Sigmoid colon (tissue), 7 donors: ENCODE data around the gene CENPQ. TPM values are rescaled to one million over a fixed set of nuclear protein-coding genes. Genes with fewer than 3 reads are reported as not detected.

Source experiments
- DNase-seq: peaks from one replicate; pipeline ENCODE4 v3.0.0-alpha.2; 2019
- H3K27ac ChIP-seq, 4 donors: fragments of 200-600 bp; sonication (generic); one replicate each; pipeline ENCODE4 v1.5.1; 2016 to 2019; ENCODE audit warnings: mild to moderate bottlenecking in 1 of 4
- H3K27me3 ChIP-seq, 3 donors: fragments of 200-600 bp; sonication (generic); one replicate each; pipeline ENCODE4 v1.5.1; 2019; ENCODE audit warnings: mild to moderate bottlenecking in 1 of 3
- H3K36me3 ChIP-seq, 4 donors: fragments of 200-600 bp; sonication (generic); one replicate each; pipeline ENCODE4 v1.5.1; 2016 to 2019
- H3K4me1 ChIP-seq, 4 donors: fragments of 200-600 bp; sonication (generic); one replicate each; pipeline ENCODE4 v1.5.1; 2017 to 2019
- H3K4me3 ChIP-seq, 4 donors: fragments of 200-600 bp; sonication (generic); one replicate each; pipeline ENCODE4 v1.5.1; 2017 to 2019; ENCODE audit warnings: mild to moderate bottlenecking in 2 of 4, moderate library complexity in 1 of 4
- H3K9me3 ChIP-seq, 4 donors: fragments of 200-600 bp in 3 of 4; sonication (generic) in 3 of 4; one replicate each; pipeline versions ENCODE4 v1.5.1 to v1.6.1; 2013 to 2019
- CTCF ChIP-seq, 4 experiments: fragments of 450-650 bp in 3 of 4; fragments of 200-600 bp in 1 of 4; IDR thresholded peaks; one replicate each; pipeline ENCODE4 v1.5.1; 2016 to 2019; ENCODE audit warnings: antibody characterized with exemption in 4 of 4, mild to moderate bottlenecking in 3 of 4, moderate library complexity in 2 of 4
- EP300 ChIP-seq, 4 donors: sonication (generic); formaldehyde crosslinking; IDR thresholded peaks; one replicate each; pipeline ENCODE4 v1.6.1; 2017; ENCODE audit warnings: antibody characterized with exemption in 4 of 4
- POLR2A ChIP-seq, 2 donors: fragments of 450-650 bp; IDR thresholded peaks; one replicate each; pipeline ENCODE4 v1.6.1; 2016; ENCODE audit warnings: antibody characterized with exemption in 2 of 2, mild to moderate bottlenecking in 2 of 2, moderate library complexity in 2 of 2
- POLR2AphosphoS5 ChIP-seq, 4 donors: sonication (generic); formaldehyde crosslinking; IDR thresholded peaks; one replicate each; pipeline ENCODE4 v1.6.1; 2017; ENCODE audit warnings: antibody characterized with exemption in 4 of 4
- WGBS, 2 donors: extraction: QIAGEN DNeasy Blood & Tissue Kit; methylation state at CpG; one replicate each; pipeline ENCODE4 v1.1.7; 2013; 5-methylcytosine and 5-hydroxymethylcytosine counted together
- intact Hi-C: fragments of 100-400 bp; cut with DNase I; formaldehyde crosslinking; loops from one replicate; pipeline ENCODE4 v1.15.1; 2023
- polyA plus RNA-seq, 3 donors: library from polyadenylated mRNA; stranded (reverse); fragments of 200-250 nt; gene quantifications; one replicate each; pipeline ENCODE4 v1.2.3, GENCODE V29; 2013
- total RNA-seq, 4 donors: library from RNA; depleted of rRNA; stranded (reverse); fragments of >200 nt; gene quantifications; one replicate each; pipeline ENCODE4 v1.1.0, GENCODE V29; 2016
- donor health status: healthy with polysubstance abuse.
- donor health status: Bipolar disorder and iron deficiency.
- donor health status: healthy.

The CENPQ gene
- total and polyA plus RNA-seq, 7 donors, result 2.8 to 5.1 (median 4.3) TPM

DNA sequence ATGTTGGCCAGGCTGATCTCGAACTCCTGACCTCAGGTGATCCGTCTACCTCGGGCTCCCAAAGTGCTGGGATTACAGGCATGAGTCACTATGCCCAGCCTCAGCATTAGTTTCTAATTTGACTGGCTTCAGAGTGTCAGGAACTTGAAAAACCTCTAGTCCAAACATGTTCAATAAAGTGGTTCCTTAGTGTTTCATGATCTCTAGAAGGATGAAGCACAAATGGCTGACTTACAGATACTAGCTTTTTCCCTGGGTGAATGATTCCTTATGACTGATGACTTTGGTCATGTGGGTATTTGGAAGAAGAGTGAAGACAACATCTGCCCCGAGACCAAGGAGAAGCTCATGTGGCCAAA is 53.0 kb downstream of the CENPQ start:
- H3K27ac ChIP-seq, result no peak overlapping the region

GRCh38 chr6:49517919-49518318 is 54.7 kb downstream of the CENPQ start:
- TF ChIP-seq CTCF (IDR thresholded peaks at IDR 0.05) (no peak), POLR2A (IDR thresholded peaks at IDR 0.05) (no peak), POLR2AphosphoS5 (IDR thresholded peaks at IDR 0.05) (no peak), EP300 (IDR thresholded peaks at IDR 0.05) (no peak)
- intact Hi-C loops, result no loop called here
- Histone ChIP-seq H3K4me1 (no peaks in the 10 kb centered on the region), H3K9me3 (no peaks in the 10 kb centered on the region), H3K4me3 (no peak overlapping the region), H3K27me3 (no peaks in the 10 kb centered on the region), H3K27ac (no peak overlapping the region), H3K36me3 (no peaks in the 10 kb centered on the region)
- no peak for DNase-seq
- WGBS, 2 donors, result 79 to 84% methylated on average over 2 of the region's 2 CpGs

More for the DNA sequence above, 53.0 kb downstream of the CENPQ start:
- DNase-seq, result no peak
- H3K36me3 ChIP-seq, result no peaks in the 10 kb centered on the region
- TF ChIP-seq POLR2A (IDR thresholded peaks at IDR 0.05) (no peak), EP300 (IDR thresholded peaks at IDR 0.05) (no peak), CTCF (IDR thresholded peaks at IDR 0.05) (no peak), POLR2AphosphoS5 (IDR thresholded peaks at IDR 0.05) (no peak)
- H3K4me1 ChIP-seq, result no peaks in the 10 kb centered on the region
- H3K27me3 ChIP-seq, result no peaks in the 10 kb centered on the region
- WGBS, 2 donors, result 88 to 89% methylated on average over 4 of the region's 4 CpGs
- H3K4me3 ChIP-seq, result no peak overlapping the region
- H3K9me3 ChIP-seq, result no peaks in the 10 kb centered on the region
- intact Hi-C loops, result no loop called here

GRCh38 chr6:49519660-49520059 is 56.5 kb downstream of the CENPQ start:
- intact Hi-C loops, result no loop called here
- 77 to 89% methylated on average over 1 of the region's 1 CpG for whole genome bisulfite sequencing, 2 donors
- DNase-seq, result no peak
- H3K9me3 ChIP-seq, result no peaks in the 10 kb centered on the region
- H3K36me3 ChIP-seq, result no peaks in the 10 kb centered on the region
- no peaks in the 10 kb centered on the region for H3K4me1 ChIP-seq
- H3K27me3 ChIP-seq, result no peaks in the 10 kb centered on the region
- no peak overlapping the region for H3K27ac ChIP-seq
- no peak overlapping the region for H3K4me3 ChIP-seq
- TF ChIP-seq POLR2A (IDR thresholded peaks at IDR 0.05) (no peak), POLR2AphosphoS5 (IDR thresholded peaks at IDR 0.05) (no peak), CTCF (IDR thresholded peaks at IDR 0.05) (no peak), EP300 (IDR thresholded peaks at IDR 0.05) (no peak)

DNA sequence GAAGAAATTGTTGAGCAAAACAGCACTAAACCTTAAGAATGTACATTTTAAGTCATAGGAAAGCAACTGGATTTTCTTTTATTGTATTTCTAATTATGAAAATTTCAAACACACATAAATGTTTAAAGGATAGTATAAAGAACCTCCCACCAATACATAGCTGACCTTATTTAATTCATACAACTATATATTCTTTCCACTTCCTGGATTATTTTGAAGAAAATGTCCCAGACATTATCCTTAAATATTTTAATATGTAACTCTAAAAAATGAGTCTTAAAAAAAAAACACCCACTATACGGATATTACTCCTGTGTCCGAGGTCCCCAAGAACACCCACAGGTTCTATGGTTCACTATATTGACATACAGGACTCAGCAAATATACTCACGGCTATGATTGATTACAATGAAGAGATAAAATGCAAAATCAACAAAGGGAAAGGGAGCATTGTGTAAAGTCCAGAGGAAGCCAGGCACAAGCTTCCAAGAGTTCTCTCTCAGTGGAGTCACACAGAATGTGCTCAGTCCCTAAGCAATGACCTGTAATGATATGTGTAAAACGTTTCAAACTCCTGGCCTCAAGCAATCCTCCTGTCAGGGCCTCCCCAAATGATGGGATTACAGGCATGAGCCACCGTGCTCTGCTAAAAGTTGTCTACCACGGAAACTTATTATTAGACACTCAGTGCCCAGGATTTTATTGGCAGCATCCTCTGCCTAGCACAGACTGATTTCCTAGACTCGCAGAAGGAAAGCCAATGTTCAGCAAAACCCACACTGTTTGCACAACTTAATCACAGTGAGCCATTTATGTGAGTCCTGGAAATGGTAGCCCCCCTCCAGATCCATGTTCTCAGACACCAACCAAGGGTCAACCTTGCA is 59.8 kb downstream of the CENPQ start:
- H3K27me3 ChIP-seq, result no peaks in the 10 kb centered on the region

More for the DNA sequence above, 59.8 kb downstream of the CENPQ start:
- Histone ChIP-seq H3K4me3 (no peak overlapping the region), H3K9me3 (no peaks in the 10 kb centered on the region), H3K4me1 (no peaks in the 10 kb centered on the region), H3K27ac (no peak overlapping the region), H3K36me3 (no peaks in the 10 kb centered on the region)
- 18 to 68% methylated on average over 7 of the region's 7 CpGs for WGBS, 2 donors
- DNase-seq, result no peak
- TF ChIP-seq EP300 (IDR thresholded peaks at IDR 0.05) (no peak), CTCF (IDR thresholded peaks at IDR 0.05) (no peak), POLR2AphosphoS5 (IDR thresholded peaks at IDR 0.05) (no peak), POLR2A (IDR thresholded peaks at IDR 0.05) (no peak)
- intact Hi-C loops, result no loop called here
